ENCODE data around the gene SPATS1.
A peak's percentile ranks its signal among the peaks of the same experiment; 100 is the strongest.
"Not testable (repeated sequence)": the region's sequence is repeated elsewhere in the genome, so short reads cannot be mapped to it uniquely, and the experiment has no call there.

SPATS1 gene

DNA sequence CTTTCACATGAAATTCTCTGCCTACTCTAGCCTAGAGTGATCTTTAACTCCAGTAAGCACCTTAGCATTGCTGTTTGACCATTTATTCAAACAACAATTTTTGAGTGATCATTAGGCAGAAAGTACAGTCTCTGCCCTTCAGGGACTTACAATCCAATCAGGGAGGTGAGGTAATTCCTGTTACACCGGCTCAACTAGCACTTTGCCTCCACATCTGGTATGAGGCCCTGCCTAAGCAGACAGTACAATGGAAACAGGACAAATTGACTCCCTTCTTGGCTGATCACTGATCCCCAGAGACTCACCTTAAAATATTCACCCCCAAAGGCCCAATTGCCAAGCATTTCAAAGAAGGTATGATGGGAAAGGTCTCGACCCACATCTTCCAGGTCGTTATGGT is 30.7 kb upstream of the SPATS1 start:
- DNase-seq: no peak

GRCh38 chr6:44312901-44313788 is 29.3 kb upstream of the SPATS1 start, which contains the start of gene AARS2:
Gene AARS2 (minus strand): TSS chr6:44313347. CDS start chr6:44313323, 24 bp downstream.
- DNase-seq: peak; percentile 93

- not testable (repeated sequence) for DNase-seq
These were observed 27.8 kb upstream of the SPATS1 start for GRCh38 chr6:44314657-44315056.

- DNase-seq: no peak
These were observed 26.9 kb upstream of the SPATS1 start for GRCh38 chr6:44315516-44315915.

DNA sequence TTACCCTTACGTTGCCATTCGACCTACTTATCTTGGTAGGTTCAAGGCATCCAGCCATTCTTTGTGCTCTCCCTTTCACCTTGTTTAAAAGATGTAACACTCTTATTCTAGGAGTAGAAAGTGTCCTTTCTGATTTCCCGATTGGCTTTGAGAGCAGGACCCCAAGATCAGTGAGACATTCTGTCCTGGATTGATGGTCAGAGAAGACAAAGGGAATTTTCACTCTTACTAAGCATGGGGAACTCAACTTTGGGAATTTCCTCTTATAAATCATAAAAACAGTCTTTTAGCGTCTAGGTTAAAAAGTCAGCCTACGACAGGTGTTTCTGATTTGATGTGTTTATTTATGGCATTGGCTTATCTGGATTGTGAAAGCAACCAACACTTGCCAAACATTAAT is 26.5 kb upstream of the SPATS1 start:
- no peak for DNase-seq

GRCh38 chr6:44316481-44316880 is 26.0 kb upstream of the SPATS1 start:
- DNase-seq: no peak

DNA sequence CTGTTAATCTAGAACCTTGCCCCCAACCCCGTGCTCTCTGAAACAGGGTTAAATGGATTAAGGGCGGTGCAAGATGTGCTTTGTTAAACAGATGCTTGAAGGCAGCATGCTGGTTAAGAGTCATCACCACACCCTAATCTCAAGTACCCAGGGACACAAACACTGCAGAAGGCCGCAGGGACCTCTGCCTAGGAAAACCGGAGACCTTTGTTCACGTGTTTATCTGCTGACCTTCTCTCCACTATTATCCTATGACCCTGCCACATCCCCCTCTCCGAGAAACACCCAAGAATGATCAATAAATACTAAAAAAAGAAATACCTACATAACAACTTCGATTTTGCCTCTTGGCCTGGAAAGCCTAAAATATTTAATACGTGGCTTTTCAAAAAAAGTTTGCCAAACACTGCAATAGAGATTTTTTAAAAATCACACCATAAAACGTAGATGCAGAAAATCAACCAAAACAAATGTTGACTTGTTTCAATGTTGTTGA is 25.3 kb upstream of the SPATS1 start:
- DNase-seq: not testable (repeated sequence)

DNA sequence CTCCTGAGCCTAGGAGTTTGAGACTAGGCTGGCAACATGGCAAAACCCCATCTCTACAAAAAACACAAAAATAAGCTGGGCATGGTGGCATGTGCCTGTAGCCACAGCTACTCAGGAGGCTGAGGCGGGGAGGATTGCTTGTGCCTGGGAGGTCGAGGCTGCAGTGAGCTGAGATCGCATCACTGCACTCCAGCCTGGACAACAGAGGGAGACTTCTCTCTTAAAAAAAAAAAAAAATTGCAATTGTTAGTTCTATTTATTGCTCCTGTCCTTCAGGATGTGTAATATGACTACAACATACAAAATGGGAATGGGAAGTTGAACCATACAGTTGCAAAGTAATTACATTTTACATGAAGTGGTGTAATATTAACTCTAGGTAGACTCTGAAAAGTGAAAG is 21.2 kb upstream of the SPATS1 start:
- no peak for DNase-seq

DNA sequence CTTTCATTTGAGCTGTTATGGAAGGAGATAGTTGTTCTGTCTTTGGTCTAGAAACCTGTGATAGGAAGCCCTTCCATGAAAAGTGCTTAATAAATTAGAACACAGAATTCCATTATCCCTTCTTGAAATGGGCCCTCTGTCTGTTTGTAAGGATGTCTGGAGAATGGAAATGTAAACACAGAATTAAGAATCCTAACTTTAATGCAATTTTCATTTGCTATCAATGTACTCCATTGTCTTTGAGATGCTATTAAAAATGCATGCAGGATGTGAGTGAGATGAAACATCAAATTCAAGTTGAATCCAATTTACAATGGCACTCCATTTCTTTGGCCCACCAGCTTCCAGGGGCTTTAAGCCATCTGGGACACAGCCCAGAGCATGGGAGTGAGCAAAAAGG is 15.4 kb upstream of the SPATS1 start:
- no peak for DNase-seq

- no peak for DNase-seq
These were observed 14.7 kb upstream of the SPATS1 start for GRCh38 chr6:44327760-44328159.

DNA sequence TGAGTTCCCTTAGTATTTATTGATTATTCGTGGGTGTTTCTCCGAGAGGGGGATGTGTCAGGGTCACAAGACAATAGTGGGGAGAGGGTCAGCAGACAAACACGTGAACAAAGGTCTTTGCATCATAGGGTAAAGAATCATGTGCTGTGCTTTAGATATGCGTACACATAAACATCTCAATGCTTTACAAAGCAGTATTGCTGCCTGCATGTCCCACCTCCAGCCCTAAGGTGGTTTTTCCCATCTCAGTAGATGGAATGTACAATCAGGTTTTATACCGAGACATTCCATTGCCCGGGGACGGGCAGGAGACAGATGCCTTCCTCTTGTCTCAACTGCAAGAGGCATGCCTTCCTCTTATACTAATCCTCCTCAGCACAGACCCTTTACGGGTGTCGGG is 14.2 kb upstream of the SPATS1 start:
- not testable (repeated sequence) for DNase-seq

- no peak for DNase-seq
These were observed 12.6 kb upstream of the SPATS1 start for GRCh38 chr6:44329858-44330257.

DNA sequence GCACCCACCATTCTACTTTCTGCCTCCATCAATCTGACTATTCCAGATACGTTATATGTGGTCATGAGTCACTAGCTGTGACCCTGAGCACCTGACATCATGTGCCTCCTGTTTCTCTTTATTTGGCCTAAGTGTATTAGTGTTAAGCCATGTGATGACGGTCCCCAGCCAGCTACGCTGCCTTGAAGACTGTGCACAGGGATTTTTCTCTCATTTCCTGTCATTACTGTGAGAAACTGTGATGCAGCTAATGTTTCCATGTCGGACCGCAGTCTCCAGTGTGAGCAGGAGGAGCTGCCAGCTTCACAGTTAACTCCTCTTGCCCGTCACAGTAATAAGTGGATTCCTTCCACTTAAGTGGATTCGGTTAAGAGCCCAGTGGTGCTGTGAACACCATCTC is 9.9 kb upstream of the SPATS1 start:
- DNase-seq: no peak

DNA sequence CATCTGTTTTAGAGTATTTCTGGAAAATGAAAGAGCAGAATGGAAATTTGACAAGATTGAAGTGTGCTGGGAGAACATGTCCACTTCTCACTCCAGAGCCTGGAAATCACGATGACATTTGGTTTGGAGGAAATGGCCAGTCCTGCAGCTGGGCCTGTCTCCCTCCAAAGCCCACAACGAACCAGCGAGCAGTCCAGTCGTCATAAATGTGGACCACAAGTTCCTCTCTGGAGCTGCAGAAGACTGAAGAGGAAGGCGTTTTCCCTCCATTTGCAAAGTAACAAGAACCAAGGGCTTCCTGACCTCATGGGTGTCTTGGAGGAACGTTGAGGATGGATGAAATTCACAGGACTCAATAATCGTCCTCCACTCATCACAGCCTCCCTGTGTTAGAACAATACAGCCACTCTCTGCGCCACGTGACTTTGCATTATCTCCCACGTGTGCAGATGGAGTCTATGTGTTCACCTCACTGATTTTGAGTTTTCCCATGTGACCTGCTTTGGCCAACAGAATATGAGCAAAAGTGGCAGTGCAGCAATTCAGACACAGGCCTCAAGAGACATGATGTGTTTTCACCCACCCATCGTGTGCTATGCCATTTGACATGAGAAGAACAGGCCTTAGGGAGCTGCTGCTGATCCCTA is 9.1 kb upstream of the SPATS1 start:
- no peak for DNase-seq

- no peak for DNase-seq
These were observed 8.5 kb upstream of the SPATS1 start for GRCh38 chr6:44333942-44334341.

DNA sequence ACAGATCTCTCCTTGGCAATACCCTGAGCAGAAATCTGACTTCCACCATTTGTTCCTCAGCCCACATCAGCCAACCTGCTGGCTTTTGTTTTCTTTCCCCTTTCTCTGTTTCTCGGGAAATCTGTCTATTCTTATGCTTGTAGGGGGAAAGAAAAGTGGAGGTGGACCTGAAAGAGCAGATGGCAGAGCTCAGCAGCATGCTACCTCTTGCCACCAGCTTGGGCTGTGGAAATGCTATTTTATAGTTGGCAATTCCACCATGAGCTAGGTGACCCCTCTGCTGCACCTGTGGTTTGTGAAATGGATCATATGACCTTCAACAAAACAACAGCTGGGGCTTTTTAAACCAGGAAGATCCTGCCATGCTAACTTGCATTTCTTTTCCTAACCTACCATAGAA is 6.8 kb upstream of the SPATS1 start:
- DNase-seq: no peak

DNA sequence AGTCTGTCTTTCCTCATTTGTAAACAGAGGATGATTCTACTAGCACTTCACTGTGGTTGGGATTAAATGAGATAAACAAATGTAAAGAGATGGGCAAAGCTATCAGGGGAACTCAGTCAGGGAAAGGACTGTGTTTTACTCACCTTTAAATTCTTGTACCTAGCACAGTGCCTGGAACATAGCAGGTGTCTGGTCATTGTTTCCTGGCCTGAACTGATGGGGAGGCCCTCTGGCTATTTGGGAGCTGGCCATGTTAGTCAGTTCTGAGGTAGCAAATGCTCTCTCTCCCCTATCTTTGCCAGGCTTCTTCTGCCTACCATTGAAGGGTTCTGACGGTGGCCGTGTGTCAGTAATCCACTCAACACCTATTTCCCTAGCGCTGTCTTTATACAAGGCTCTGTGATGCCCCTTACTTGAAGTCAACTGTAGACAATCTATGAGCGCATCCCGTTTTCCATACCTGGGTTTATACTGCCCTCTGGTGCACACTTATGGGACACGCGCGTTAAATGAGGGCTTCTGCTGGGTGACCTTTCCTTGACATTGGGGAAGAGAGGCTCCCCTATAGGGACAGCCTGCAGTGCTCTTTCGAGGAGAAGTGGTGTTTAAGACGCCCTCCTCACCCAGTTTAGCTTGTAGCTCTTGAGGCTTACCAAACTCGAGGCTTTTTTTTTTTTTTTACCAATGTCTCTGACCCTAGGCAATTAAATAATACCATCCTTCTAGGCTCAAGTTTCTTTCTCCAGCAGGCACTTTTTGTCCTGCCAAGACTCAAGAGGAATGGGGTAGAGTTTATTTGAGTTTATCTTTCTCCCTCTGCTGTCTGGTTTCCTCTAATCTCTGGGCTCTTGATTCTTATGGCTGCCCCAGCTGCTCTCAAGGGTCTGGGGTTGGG is 4.0 kb upstream of the SPATS1 start:
- peak; percentile 66 for DNase-seq

- no peak for DNase-seq
These were observed 3.1 kb upstream of the SPATS1 start for GRCh38 chr6:44339301-44339700.

DNA sequence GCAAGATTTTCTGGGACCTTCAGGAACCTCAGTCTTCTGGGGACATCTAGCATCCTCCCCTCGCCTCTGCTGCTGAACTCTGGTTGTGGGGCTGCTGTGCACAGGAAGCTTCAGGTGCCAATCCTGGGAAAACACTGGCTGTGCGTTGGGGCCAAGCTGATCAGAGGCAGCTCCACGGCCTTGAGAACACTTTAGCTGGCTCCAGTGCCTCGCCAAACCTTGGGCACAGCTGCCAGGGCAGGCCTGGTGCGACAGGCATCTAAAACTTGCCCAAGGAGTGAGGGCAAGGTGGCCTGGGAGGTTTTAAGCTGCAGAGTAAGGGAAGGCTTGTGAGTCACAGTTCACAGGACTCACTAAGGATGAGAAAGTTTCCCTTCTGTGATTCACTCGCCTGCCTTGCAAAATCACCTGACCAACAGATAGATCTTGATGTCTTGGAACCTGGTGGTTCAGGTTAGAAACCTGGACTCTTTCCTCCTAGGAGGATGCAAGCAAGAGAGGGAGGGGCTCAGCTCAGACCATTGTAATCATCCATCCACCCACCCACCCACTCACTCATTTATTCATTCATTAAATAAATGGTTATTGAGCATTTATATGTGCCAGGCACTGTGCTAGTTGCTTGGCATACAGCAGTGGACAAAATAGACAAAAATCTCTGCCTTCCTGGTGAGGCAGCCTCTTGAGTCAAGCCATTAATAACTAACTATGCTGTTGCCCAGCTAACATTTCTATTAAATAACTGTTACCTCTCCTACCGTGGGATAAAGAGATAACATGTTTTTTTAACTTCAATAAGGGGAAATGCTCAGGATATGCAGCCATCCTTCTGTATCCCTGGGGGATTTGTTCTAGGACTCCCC is 2.5 kb upstream of the SPATS1 start:
- DNase-seq: no peak

GRCh38 chr6:44341095-44341890 is 1.2 kb upstream of the SPATS1 start:
- DNase-seq: no peak

DNA sequence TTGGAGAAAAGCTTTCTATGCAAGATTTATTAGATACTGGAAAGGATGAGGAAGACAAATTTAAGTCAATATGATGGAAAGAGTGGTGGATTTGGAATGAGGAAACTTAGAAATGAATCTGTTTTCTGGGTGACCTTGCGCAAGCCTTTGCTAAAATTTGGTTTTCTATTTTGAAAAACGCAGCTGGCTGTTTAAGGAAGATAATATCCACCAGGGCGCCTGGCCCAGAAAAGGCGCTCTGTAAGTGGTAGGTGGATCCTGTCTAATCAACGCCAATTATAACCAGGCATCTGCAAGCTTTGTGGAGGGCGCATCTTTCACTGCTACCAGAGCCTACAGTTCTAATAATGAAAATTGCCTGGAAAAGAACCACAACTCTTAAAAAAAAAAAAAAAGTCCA is 398 bp upstream of the SPATS1 start:
- DNase-seq: no peak

All from CD4-positive, alpha-beta T cell treated with Interleukin-6 for 4 hours (primary cell).